HepG2 (cell line): Measurements from ENCODE around the gene TNFRSF18. TPM values are rescaled to one million over a fixed set of nuclear protein-coding genes. Genes with fewer than 3 reads are reported as not detected.

Source experiments
- ATAC-seq: fragments of 200-7000 bp; cut with Tn5 transposase; 3 replicates; pipeline ENCODE4 v1.9.1; 2020; ENCODE audit warnings: mild to moderate bottlenecking, moderate library complexity
- BruUV-seq: library from RNA; stranded (reverse); fragments of 400-500 nt; replicated peaks from 2 replicates; lab custom pipeline; 2021; lab: Mats Ljungman, UMichigan
- CTCF ChIA-PET: fragments of 300-600 bp; formaldehyde crosslinking; extraction: SDS; loops from one replicate; lab custom pipeline; 2021; ENCODE audit warnings: low total read pairs, inconsistent platforms, low intra/inter-chr PET ratio; lab: Yijun Ruan, JAX
- POLR2A ChIA-PET: fragments of 350-600 bp; sonication (Branson Sonifier 250); formaldehyde crosslinking; loops from one replicate; lab custom pipeline; 2020; ENCODE audit warnings: antibody characterized with exemption, inconsistent platforms; lab: Yijun Ruan, JAX
- DNase-seq: peaks from one replicate; pipeline ENCODE4 v3.0.0-alpha.2; 2015; ENCODE audit warnings: low spot score
- FAIRE-seq: peaks from 3 replicates; lab custom pipeline; 2011; peaks lifted over from hg19 to GRCh38; lab: Jason Lieb, UNC
- H2AFZ ChIP-seq: one replicate; pipeline ENCODE4 v1.6.1; 2011; ENCODE audit warnings: low read length, inconsistent platforms
- H3K27ac ChIP-seq: fragments of 300-600 bp; 3 replicates; pipeline ENCODE4 v1.8.0; 2011; ENCODE audit warnings: mixed run types, mild to moderate bottlenecking, mixed read lengths, low read length, inconsistent platforms; ENCODE audit not compliant: insufficient read depth; ENCODE audit errors: extremely low read length
- H3K27me3 ChIP-seq, 2 experiments: fragments of 200-600 bp in 1 of 2; 2 replicates in 1 of 2; 3 replicates in 1 of 2; pipeline versions ENCODE4 v1.6.0 to v1.8.0; 2011; ENCODE audit warnings: low read length in 2 of 2, mild to moderate bottlenecking in 2 of 2, moderate library complexity in 2 of 2, inconsistent platforms in 1 of 2; ENCODE audit not compliant: insufficient read depth in 2 of 2, control insufficient read depth in 1 of 2
- H3K36me3 ChIP-seq, 2 experiments: fragments of 200-600 bp in 1 of 2; replicated peaks in 1 of 2; 2 replicates in 1 of 2; 3 replicates in 1 of 2; pipeline versions ENCODE4 v1.5.1 to v1.8.0; 2011; ENCODE audit warnings: low read length in 2 of 2, inconsistent platforms in 1 of 2; ENCODE audit not compliant: insufficient read depth in 2 of 2, control insufficient read depth in 1 of 2
- H3K4me1 ChIP-seq: 2 replicates; pipeline ENCODE4 v1.5.1; 2012; ENCODE audit warnings: low read length, inconsistent platforms; ENCODE audit not compliant: insufficient read depth
- H3K4me2 ChIP-seq: 2 replicates; pipeline ENCODE4 v1.6.0; 2011; ENCODE audit warnings: low read depth, low read length, inconsistent platforms
- H3K4me3 ChIP-seq, 3 experiments: fragments of 200-600 bp in 1 of 3; sonication (generic), shearing (Covaris generic) in 1 of 3; replicated peaks in 1 of 3; 2 replicates each; pipeline ENCODE4 v1.5.1; 2011 to 2016; ENCODE audit warnings: low read length in 3 of 3, inconsistent platforms in 2 of 3, low read depth in 2 of 3, mild to moderate bottlenecking in 2 of 3, control low read depth in 1 of 3, mixed read lengths in 1 of 3; ENCODE audit not compliant: insufficient read depth in 1 of 3
- H3K79me2 ChIP-seq: one replicate; pipeline ENCODE4 v1.6.1; 2011; ENCODE audit warnings: low read length, inconsistent platforms; ENCODE audit not compliant: insufficient read depth
- H3K9ac ChIP-seq: 2 replicates; pipeline ENCODE4 v1.6.0; 2011; ENCODE audit warnings: mild to moderate bottlenecking, low read depth, low read length, inconsistent platforms; ENCODE audit not compliant: insufficient read depth
- H3K9me3 ChIP-seq: 2 replicates; pipeline ENCODE4 v1.5.1; 2012; ENCODE audit warnings: mild to moderate bottlenecking, low read length
- H4K20me1 ChIP-seq: 2 replicates; pipeline ENCODE4 v1.6.0; 2011; ENCODE audit warnings: inconsistent platforms, mild to moderate bottlenecking, low read length, moderate library complexity; ENCODE audit not compliant: insufficient read depth
- ARID3A ChIP-seq: IDR thresholded peaks from 2 replicates; pipeline ENCODE4 v1.6.1; 2012; ENCODE audit warnings: low read depth, low read length, improper control_type of control experiment
- CREB3 ChIP-seq: sonication (generic); formaldehyde crosslinking; IDR thresholded peaks from 2 replicates; pipeline ENCODE4 v1.5.0; 2020; ENCODE audit warnings: missing genetic modification reagents
- GATA4 ChIP-seq: sonication (generic); IDR thresholded peaks from 2 replicates; pipeline ENCODE4 v1.6.1; 2016; ENCODE audit warnings: antibody characterized with exemption, low read depth, borderline replicate concordance
- NONO ChIP-seq, 2 experiments: fragments of 450-650 bp in 1 of 2; sonication (generic) in 1 of 2; formaldehyde crosslinking in 1 of 2; IDR thresholded peaks in 1 of 2; conservative IDR thresholded peaks in 1 of 2; 2 replicates each; pipeline versions ENCODE4 v1.6.1 to v1.8.0; 2017 to 2022; ENCODE audit warnings: mild to moderate bottlenecking in 1 of 2, missing genetic modification reagents in 1 of 2, moderate library complexity in 1 of 2
- PLSCR1 ChIP-seq: sonication (generic); formaldehyde crosslinking; IDR thresholded peaks from 2 replicates; pipeline ENCODE4 v1.5.0; 2020; ENCODE audit warnings: missing genetic modification reagents, mild to moderate bottlenecking, borderline replicate concordance
- POLR2AphosphoS2 ChIP-seq: IDR thresholded peaks from 2 replicates; pipeline ENCODE4 v1.6.1; 2011; ENCODE audit warnings: low read depth, low read length, improper control_type of control experiment
- SNAPC2 ChIP-seq: sonication (generic); formaldehyde crosslinking; IDR thresholded peaks from 2 replicates; pipeline ENCODE4 v1.8.1; 2022; ENCODE audit warnings: mild to moderate bottlenecking, missing genetic modification reagents
- TOPORS ChIP-seq: sonication (generic); formaldehyde crosslinking; IDR thresholded peaks from 2 replicates; pipeline ENCODE4 v1.8.0; 2023; ENCODE audit warnings: mild to moderate bottlenecking, missing genetic modification reagents
- ZBED4 ChIP-seq: sonication (generic); formaldehyde crosslinking; IDR thresholded peaks from 2 replicates; pipeline ENCODE4 v1.4.0; 2020; ENCODE audit warnings: missing genetic modification reagents, borderline replicate concordance
- ZNF317 ChIP-seq: sonication (generic); formaldehyde crosslinking; IDR thresholded peaks from 2 replicates; pipeline ENCODE4 v1.5.0; 2020; ENCODE audit warnings: mild to moderate bottlenecking, missing genetic modification reagents
- ZNF558 ChIP-seq: sonication (generic); formaldehyde crosslinking; IDR thresholded peaks from 2 replicates; pipeline ENCODE4 v1.9.0; 2022; ENCODE audit warnings: mild to moderate bottlenecking, missing genetic modification reagents, borderline replicate concordance
- ZNF761 ChIP-seq: sonication (generic); formaldehyde crosslinking; conservative IDR thresholded peaks from 2 replicates; pipeline ENCODE4 v1.4.0; 2020; ENCODE audit warnings: mild to moderate bottlenecking, missing genetic modification reagents
- WGBS: methylation state at CpG from one replicate; pipeline ENCODE4 v1.1.6; 2017; ENCODE audit warnings: low lambda C conversion rate; 5-methylcytosine and 5-hydroxymethylcytosine counted together
- in situ Hi-C: cut with HindIII; loops from 2 replicates; pipeline ENCODE4 v1.10.0; 2017; ENCODE audit warnings: low pct_unique_long_range_greater_than_20kb; ENCODE audit not compliant: extremely low pct_ligation_motif_present
- intact Hi-C: fragments of 100-400 bp; cut with micrococcal nuclease; formaldehyde crosslinking; loops from one replicate; pipeline ENCODE4 v1.10.0; 2022; ENCODE audit not compliant: unreplicated experiment
- polyA plus RNA-seq, 8 experiments: library from polyadenylated mRNA; depleted of rRNA in 3 of 8; stranded (reverse) in 7 of 8; unstranded in 1 of 8; fragments of >200 nt; fragmentation: Illumina TruSeq in 4 of 8; extraction: Trizol in 4 of 8; gene quantifications; 2 replicates each; pipeline versions ENCODE4 v1.2.1 to v1.2.3, GENCODE V29; 2011 to 2016; ENCODE audit warnings: low read depth in 4 of 8, missing spikeins in 1 of 8, mixed read lengths in 1 of 8; ENCODE audit not compliant: insufficient read depth in 1 of 8
- total RNA-seq, 5 experiments: library from RNA; depleted of rRNA; stranded (reverse); fragments of >200 nt; fragmentation: Illumina TruSeq; extraction: Trizol; gene quantifications; 2 replicates each; pipeline ENCODE4 v1.2.3, GENCODE V29; 2016; ENCODE audit warnings: low read depth in 1 of 5

The TNFRSF18 gene
- total and polyA plus RNA-seq, 2 of the 13 experiments (the other 11 are each of a cell fraction or from before 2014, with no cell fraction given), result not detected

GRCh38 chr1:1228596-1229321 is 22.4 kb upstream of the TNFRSF18 start:
- ChIA-PET POLR2A (interaction anchor here (1.1 kb wide), 1 partner anchor 98 kb away, joined by 3 read pairs; no protein-coding TSS in a partner anchor), CTCF (no interaction called here)
- Histone ChIP-seq H3K36me3 (peaks cover 16 to 44% of the 10 kb centered on the region in 2 experiments), H3K9me3 (no peaks in the 10 kb centered on the region), H3K4me2 (no peak overlapping the region), H4K20me1 (0 out of 2 replicates have a peak, but pooled peaks cover 7% of the 10 kb centered on the region), H3K27me3 (no peaks in the 10 kb centered on the region; a peak in 1 of 5 replicates), H3K79me2 (peaks cover 53% of the 10 kb centered on the region), H2AFZ (no peak overlapping the region), H3K4me1 (peaks cover 30% of the 10 kb centered on the region), H3K27ac (no peak overlapping the region), H3K9ac (no peak overlapping the region), H3K4me3 (no peak overlapping the region)
- DNase-seq, result no peak
- no peak for ATAC-seq
- no TSS peak for BruUV-seq
- 98% methylated on average over 24 of the region's 28 CpGs for WGBS
- in situ Hi-C loops (no loop called here), intact Hi-C loops (no loop called here)
- no peak for FAIRE-seq
- no peak for TF ChIP-seq CREB3 (CRISPR knock-in tag)
- no peak for TF ChIP-seq ZNF761 (CRISPR knock-in tag)
- TF ChIP-seq PLSCR1 (CRISPR knock-in tag), result no peak
- no peak for TF ChIP-seq TOPORS (CRISPR knock-in tag)
- TF ChIP-seq SNAPC2 (CRISPR knock-in tag), result no peak
- no peak for TF ChIP-seq POLR2AphosphoS2
- TF ChIP-seq ZBED4, result no peak
- TF ChIP-seq ZNF558 (CRISPR knock-in tag), result no peak
- TF ChIP-seq GATA4, result no peak
- no peak for TF ChIP-seq ARID3A
- no peak for TF ChIP-seq ZNF317
- no peak for TF ChIP-seq NONO (IDR thresholded peaks at IDR 0.05)
- no peak for TF ChIP-seq NONO (CRISPR knock-in tag; conservative IDR thresholded peaks at IDR 0.05)
